ENCODE results near the gene FAF1.

Gene FAF1

DNA sequence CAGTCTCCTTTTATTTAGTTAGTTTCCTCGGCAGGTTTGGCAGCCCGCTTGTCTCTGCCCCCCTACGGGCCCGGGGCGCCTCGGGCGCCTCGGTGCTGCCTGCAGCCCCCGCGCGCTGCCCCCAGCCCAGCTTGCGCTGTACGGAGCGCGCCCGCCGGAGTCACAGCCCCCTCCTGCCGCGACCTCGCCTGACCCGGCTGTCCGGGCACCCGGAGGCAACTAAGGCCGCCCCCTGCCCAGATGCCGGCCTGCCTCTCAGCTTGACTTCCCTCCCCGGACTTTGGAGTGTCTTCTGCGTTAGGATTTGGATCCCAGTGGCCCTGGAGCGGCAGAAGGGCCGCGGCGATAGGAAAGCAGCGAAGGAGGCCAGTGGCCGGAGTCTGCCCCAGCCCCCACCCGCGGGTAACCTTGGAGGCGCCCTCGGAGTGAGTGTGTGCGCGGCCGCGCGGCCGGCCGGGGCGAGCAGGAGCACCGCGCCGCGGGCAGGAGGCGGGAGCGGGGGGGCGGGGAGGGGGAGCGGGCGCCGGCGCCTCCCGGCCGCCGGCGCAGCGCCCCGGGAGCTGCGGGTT is 17.6 kb upstream of the FAF1 start:
- H3K4me3 ChIP-seq = peak overlapping the region; percentile 83 to 98
- no peaks in the 10 kb centered on the region for H3K9me3 ChIP-seq
- H3K4me1 ChIP-seq = peaks cover 0 to 51% (median 3%) of the 10 kb centered on the region in 4 donors
- no peaks in the 10 kb centered on the region for H3K36me3 ChIP-seq
- intact Hi-C loops (cut with DNase I; ENCODE audit: low total_unique reads) = no loop called here
- no peak for TF ChIP-seq CTCF (IDR thresholded peaks at IDR 0.05)
- no peaks in the 10 kb centered on the region for H3K27me3 ChIP-seq
- DNase-seq = peak; percentile 48 to 81
- H3K27ac ChIP-seq = peak overlapping the region; percentile 99 to 100

GRCh38 chr1:50976890-50977574 is 17.0 kb upstream of the FAF1 start:
- DNase-seq = peak; percentile 35 to 73
- peaks cover 0 to 49% (median 3%) of the 10 kb centered on the region in 4 donors for H3K4me1 ChIP-seq
- H3K36me3 ChIP-seq = no peaks in the 10 kb centered on the region
- H3K27me3 ChIP-seq = no peaks in the 10 kb centered on the region
- intact Hi-C loops (cut with DNase I; ENCODE audit: low total_unique reads) = no loop called here
- peak overlapping the region; percentile 83 to 98 for H3K4me3 ChIP-seq
- H3K9me3 ChIP-seq = no peaks in the 10 kb centered on the region
- peak overlapping the region; percentile 99 to 100 for H3K27ac ChIP-seq
- no peak for TF ChIP-seq CTCF (IDR thresholded peaks at IDR 0.05)

DNA sequence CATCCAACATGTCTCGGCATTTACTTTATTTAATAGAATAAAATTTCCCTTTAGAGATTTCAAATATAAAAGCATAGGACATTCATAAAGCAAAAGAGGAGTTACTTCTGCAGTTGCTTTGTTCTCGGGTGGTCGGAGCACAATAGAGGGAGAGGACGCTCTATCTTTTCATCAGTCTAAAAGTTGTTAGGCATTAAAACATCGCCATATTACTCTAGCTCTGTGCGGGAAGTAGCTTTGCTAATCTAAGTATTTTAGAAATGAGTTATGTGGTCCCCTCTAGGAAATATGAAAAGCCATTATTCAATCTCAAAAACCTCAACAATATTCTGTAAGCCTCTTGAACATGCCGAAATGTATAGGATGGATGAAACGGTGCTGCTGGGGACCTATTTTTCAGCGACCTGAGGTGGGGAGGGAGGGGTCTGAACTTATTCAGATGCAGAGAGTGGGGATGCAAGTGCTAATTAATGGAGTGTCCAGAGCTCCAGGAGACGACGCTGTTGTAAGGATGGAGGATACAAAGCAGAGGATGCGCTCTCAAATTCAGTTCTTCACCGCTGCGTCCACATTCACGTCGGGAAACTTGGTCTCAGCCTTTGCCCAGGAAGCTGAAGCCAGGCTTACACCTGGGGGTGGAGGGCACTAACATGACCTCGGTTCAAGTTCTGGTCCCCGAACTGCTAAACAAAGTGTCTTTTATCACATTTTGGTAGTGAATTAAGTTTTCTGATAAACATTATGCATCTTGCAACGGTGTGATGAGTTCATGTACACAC is 16.2 kb upstream of the FAF1 start:
- DNase-seq = no peak
- no peaks in the 10 kb centered on the region for H3K9me3 ChIP-seq
- no peak for TF ChIP-seq CTCF (IDR thresholded peaks at IDR 0.05)
- H3K27me3 ChIP-seq = no peaks in the 10 kb centered on the region
- H3K4me1 ChIP-seq = peaks cover 0 to 47% (median 3%) of the 10 kb centered on the region in 4 donors
- peak overlapping the region; percentile 83 to 98 for H3K4me3 ChIP-seq
- no peaks in the 10 kb centered on the region for H3K36me3 ChIP-seq
- peak overlapping the region; percentile 99 to 100 for H3K27ac ChIP-seq
- intact Hi-C loops (cut with DNase I; ENCODE audit: low total_unique reads) = no loop called here

DNA sequence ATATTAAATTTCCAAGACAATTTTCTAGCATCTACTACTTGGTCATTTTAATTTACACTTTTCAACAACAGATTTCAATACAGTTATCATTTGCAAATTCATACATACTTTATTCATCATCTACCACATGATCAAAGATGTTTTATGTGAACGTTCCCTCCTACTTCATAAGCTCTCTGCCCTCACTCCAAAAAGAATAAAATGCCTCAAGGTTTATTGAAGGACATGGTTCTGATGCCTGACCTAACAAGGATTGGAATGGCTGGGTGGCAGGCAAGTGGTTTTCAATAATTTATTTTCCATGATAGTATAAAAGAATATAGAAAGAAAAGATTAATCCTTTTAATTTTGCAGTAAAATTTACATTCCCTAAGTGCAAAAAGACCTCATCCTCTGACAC is 15.4 kb upstream of the FAF1 start:
- intact Hi-C loops (cut with DNase I; ENCODE audit: low total_unique reads) = no loop called here
- no peak for TF ChIP-seq CTCF (IDR thresholded peaks at IDR 0.05)
- Histone ChIP-seq H3K4me3 (peak overlapping the region; percentile 83 to 98), H3K9me3 (no peaks in the 10 kb centered on the region), H3K27ac (peak overlapping the region; percentile 99 to 100), H3K4me1 (peaks cover 0 to 40% (median under 1%) of the 10 kb centered on the region in 4 donors), H3K27me3 (no peaks in the 10 kb centered on the region), H3K36me3 (no peaks in the 10 kb centered on the region)
- no peak for DNase-seq

DNA sequence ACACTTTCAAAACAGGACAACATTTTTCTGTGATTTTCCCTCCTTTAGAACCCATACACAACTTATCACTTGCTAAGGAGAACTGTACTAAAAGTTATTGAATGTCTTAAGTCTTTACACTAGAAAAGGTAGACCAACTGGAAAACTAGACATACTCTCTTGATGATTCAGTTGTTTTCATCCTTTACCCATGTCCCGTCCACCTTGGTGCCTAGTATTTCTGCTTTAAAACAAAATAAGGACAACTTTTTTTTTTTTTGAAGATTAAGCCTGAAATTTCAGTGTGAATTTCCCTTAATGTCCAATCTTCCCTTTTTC is 14.5 kb upstream of the FAF1 start:
- H3K4me1 ChIP-seq = peaks cover 0 to 32% (median 0%) of the 10 kb centered on the region in 4 donors
- intact Hi-C loops (cut with DNase I; ENCODE audit: low total_unique reads) = no loop called here
- H3K9me3 ChIP-seq = no peaks in the 10 kb centered on the region
- no peak for DNase-seq
- no peak for TF ChIP-seq CTCF (IDR thresholded peaks at IDR 0.05)
- H3K4me3 ChIP-seq = peak overlapping the region; percentile 96 to 98
- peak overlapping the region; percentile 99 to 100 for H3K27ac ChIP-seq
- no peaks in the 10 kb centered on the region for H3K27me3 ChIP-seq
- no peaks in the 10 kb centered on the region for H3K36me3 ChIP-seq

Data from tibial artery (tissue), 4 donors.